Sigmoid colon (tissue), 4 donors: Measurements from ENCODE around the gene NLRC3.

Source experiments
- CTCF ChIP-seq, 4 experiments: fragments of 450-650 bp in 3 of 4; fragments of 200-600 bp in 1 of 4; IDR thresholded peaks; one replicate each; pipeline ENCODE4 v1.5.1; 2016 to 2019; ENCODE audit warnings: antibody characterized with exemption in 4 of 4, mild to moderate bottlenecking in 3 of 4, moderate library complexity in 2 of 4
- EP300 ChIP-seq, 4 donors: sonication (generic); formaldehyde crosslinking; IDR thresholded peaks; one replicate each; pipeline ENCODE4 v1.6.1; 2017; ENCODE audit warnings: antibody characterized with exemption in 4 of 4
- POLR2A ChIP-seq, 2 donors: fragments of 450-650 bp; IDR thresholded peaks; one replicate each; pipeline ENCODE4 v1.6.1; 2016; ENCODE audit warnings: antibody characterized with exemption in 2 of 2, mild to moderate bottlenecking in 2 of 2, moderate library complexity in 2 of 2
- POLR2AphosphoS5 ChIP-seq, 4 donors: sonication (generic); formaldehyde crosslinking; IDR thresholded peaks; one replicate each; pipeline ENCODE4 v1.6.1; 2017; ENCODE audit warnings: antibody characterized with exemption in 4 of 4

- TF ChIP-seq CTCF (IDR thresholded peaks at IDR 0.05) (no peak), POLR2A (IDR thresholded peaks at IDR 0.05) (no peak), POLR2AphosphoS5 (IDR thresholded peaks at IDR 0.05) (no peak), EP300 (IDR thresholded peaks at IDR 0.05) (no peak)
Measured at GRCh38 chr16:3589991-3590701, 12.9 kb upstream of the NLRC3 start.
